GM06990 (cell line): ENCODE measurements around the gene TCP11L1.

Source experiments
- DNase-seq: peaks from one replicate; pipeline ENCODE4 v3.0.0-alpha.2; 2011; ENCODE audit not compliant: insufficient read length; ENCODE audit errors: extremely low read depth
- H3K27me3 ChIP-seq: replicated peaks from 2 replicates; pipeline ENCODE4 v1.6.0; 2011; ENCODE audit warnings: low read length; ENCODE audit not compliant: control insufficient read depth, insufficient read depth
- H3K36me3 ChIP-seq: 2 replicates; pipeline ENCODE4 v1.5.1; 2011; ENCODE audit warnings: low read length; ENCODE audit not compliant: control insufficient read depth, insufficient read depth
- H3K4me3 ChIP-seq: replicated peaks from 2 replicates; pipeline ENCODE4 v1.5.1; 2011; ENCODE audit warnings: low read depth, mild to moderate bottlenecking, control low read depth, low read length
- CTCF ChIP-seq: IDR thresholded peaks from 2 replicates; pipeline ENCODE4 v1.5.1; 2011; ENCODE audit warnings: low read length, control low read depth, mild to moderate bottlenecking, inconsistent platforms; ENCODE audit not compliant: insufficient read depth, poor library complexity, severe bottlenecking

TCP11L1 gene

GRCh38 chr11:33033493-33033892 is 5.9 kb upstream of the TCP11L1 start:
- no peaks in the 10 kb centered on the region for H3K36me3 ChIP-seq
- DNase-seq, result no peak
- H3K27me3 ChIP-seq, result no peaks in the 10 kb centered on the region
- no peak for TF ChIP-seq CTCF
- H3K4me3 ChIP-seq, result no peak overlapping the region

GRCh38 chr11:33035011-33035410 is 4.4 kb upstream of the TCP11L1 start:
- TF ChIP-seq CTCF, result no peak
- DNase-seq, result no peak
- no peaks in the 10 kb centered on the region for H3K36me3 ChIP-seq

GRCh38 chr11:33040033-33040861 is 875 bp downstream of the TCP11L1 start:
- H3K4me3 ChIP-seq, result peak overlapping the region; percentile 96
- H3K27me3 ChIP-seq, result no peaks in the 10 kb centered on the region
- DNase-seq, result peak; percentile 25
- no peaks in the 10 kb centered on the region for H3K36me3 ChIP-seq
- TF ChIP-seq CTCF, result no peak

More at GRCh38 chr11:33035011-33035410, 4.4 kb upstream of the TCP11L1 start:
- Histone ChIP-seq H3K27me3 (no peaks in the 10 kb centered on the region), H3K4me3 (no peak overlapping the region)

- no peak for DNase-seq
- H3K4me3 ChIP-seq, result peak overlapping the region; percentile 96
- no peak for TF ChIP-seq CTCF
- H3K36me3 ChIP-seq, result no peaks in the 10 kb centered on the region
- no peaks in the 10 kb centered on the region for H3K27me3 ChIP-seq
These were observed 1.6 kb downstream of the TCP11L1 start for GRCh38 chr11:33040862-33041453.

- Histone ChIP-seq H3K36me3 (no peaks in the 10 kb centered on the region), H3K4me3 (no peak overlapping the region), H3K27me3 (no peaks in the 10 kb centered on the region)
- no peak for TF ChIP-seq CTCF
- DNase-seq, result no peak
These were observed 4.0 kb downstream of the TCP11L1 start for GRCh38 chr11:33043221-33043830.
